ENCODE data around the gene SOS2.
"Not testable (repeated sequence)": the region's sequence is repeated elsewhere in the genome, so short reads cannot be mapped to it uniquely, and the experiment has no call there.

The SOS2 gene

DNA sequence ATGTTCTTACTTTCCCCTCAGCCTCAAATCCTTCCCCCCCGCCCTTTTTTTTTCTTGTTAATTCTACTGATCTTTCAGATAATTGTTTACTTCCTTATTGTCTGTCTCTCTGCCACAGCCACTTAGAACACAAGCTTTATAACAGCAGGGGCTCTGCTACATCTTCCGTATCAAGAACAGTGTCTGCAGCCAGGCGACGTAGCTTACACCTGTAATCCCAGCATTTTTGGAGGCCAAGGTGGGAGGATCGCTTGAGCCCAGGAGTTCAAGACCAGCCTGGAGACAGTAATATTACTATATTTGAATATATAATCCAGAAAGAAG lies 5.4 kb downstream of the SOS2 start:
- no peak for DNase-seq (ENCODE audit: low spot score)

DNA sequence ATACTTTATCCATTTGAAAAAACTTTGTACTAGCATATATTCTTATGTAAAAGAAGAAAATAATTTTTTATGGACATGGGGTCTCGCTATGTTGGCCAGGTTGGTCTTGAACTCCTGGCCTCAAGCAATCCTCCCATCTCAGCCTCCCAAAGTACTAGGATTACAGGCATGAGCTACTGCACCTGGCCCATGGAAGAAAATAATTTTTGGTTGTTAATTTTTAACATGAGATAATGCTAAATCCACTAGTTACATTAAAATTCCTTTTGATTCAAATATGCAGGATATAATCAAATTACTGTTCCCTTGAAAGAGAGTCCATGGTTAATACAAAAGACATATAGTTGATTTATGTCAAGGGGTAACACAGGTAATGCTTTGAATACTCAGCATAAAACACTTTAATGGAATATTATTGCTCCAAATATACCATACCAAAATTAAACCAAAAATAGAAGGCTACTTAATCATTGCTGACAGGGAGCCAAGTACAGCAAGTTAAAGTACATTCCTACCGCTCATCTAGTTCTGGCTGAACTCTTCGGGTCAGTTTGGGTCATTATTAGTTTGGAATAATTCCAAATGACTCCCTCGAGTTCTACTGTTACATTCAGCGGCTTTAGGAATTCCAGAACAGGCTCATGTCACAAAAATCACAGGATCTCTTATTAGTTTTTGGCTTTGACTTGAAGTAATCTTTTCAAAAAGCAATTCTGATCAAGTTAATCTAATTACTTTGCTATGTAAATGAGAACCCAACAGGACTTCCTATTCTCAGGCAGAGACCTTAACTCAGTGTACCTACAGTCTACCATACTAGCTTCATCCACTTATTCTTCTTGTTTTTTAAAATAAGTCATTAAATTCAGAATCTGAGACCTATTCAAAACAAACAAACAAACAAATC lies 6.1 kb downstream of the SOS2 start:
- no peak for DNase-seq (ENCODE audit: low spot score)

DNA sequence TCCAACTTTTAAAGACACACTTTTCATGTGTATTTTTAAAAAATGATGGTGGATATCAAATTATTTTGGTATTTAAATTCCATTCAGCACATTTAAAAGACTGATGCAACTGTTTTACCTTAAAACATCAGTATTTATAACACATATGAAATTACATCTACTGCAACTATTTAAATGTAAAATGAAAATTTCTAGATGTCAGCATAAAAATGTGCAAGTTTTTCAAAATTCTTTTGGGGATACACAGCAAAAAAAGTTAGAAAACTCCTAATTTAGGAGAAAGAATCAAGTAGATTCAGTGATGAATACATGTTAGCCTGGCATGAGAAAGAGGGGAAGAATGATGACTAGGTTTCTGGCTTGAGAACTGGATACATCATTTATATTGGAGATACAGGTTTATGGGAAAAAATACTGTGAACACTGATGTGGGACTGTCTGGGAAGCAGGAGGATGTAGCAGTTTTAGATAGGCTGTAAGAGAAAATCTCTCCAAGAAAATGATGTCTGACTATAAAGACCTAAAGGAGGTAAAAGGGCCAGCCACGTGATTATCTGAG lies 9.2 kb downstream of the SOS2 start:
- no peak for DNase-seq (ENCODE audit: low spot score)

- DNase-seq (ENCODE audit: low spot score): no peak
Measured at GRCh38 chr14:50218501-50218900, 12.9 kb downstream of the SOS2 start.

DNA sequence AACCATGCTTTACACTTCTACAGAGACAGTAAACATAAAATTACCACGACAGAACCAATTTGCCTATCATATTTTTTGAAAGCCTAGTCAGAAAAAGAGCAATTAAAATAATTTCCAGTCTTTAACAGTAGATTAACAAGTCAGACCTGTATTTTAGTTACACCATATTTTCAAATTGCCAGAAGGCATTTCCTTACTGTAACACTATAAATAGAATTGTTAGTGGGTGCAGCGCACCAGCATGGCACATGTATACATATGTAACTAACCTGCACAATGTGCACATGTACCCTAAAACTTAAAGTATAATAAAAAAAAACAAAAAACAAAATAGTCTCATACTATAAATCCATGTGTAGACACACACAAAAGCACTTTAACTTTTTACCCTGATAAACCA lies 16.0 kb downstream of the SOS2 start:
- no peak for DNase-seq (ENCODE audit: low spot score)

DNA sequence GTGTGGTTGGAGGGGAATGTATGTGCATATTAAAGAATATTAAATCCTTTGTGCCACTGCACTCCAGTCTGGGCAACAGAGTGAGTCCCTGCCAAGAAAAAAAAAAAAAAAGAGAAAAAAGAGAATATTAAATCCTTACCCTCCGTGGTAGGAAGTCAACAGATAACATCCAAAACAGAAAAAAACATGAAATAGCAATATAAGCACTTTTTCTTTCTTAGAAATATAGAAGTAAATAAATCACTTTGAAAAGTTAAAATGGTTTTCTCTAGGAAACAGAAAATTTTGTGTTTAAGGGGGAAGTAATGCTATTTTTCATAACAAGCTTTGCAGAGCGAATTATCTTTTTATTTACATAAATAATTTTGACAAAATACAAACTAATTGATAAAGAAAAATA lies 17.6 kb downstream of the SOS2 start:
- DNase-seq (ENCODE audit: low spot score): no peak

DNA sequence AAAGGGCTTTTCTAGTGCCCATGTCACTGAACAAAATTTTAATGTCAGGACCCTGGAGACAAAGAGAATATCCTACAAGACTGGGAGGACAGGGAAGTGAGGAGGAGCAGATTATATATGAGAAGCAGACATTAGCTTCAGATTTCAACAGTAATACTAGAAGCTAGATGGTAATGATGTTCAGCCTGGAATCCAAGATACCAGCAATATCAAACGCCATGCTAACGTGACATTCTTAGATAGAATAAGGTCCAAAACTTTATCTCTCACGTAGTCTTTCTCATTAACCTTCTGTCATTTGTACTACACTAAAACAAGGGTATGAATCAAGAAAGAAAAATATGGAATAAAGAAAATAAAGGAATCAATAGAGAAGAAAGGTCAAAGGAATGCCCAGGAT lies 18.7 kb downstream of the SOS2 start:
- no peak for DNase-seq (ENCODE audit: low spot score)

GRCh38 chr14:50210074-50210473 lies 21.3 kb downstream of the SOS2 start:
- DNase-seq (ENCODE audit: low spot score): no peak

DNA sequence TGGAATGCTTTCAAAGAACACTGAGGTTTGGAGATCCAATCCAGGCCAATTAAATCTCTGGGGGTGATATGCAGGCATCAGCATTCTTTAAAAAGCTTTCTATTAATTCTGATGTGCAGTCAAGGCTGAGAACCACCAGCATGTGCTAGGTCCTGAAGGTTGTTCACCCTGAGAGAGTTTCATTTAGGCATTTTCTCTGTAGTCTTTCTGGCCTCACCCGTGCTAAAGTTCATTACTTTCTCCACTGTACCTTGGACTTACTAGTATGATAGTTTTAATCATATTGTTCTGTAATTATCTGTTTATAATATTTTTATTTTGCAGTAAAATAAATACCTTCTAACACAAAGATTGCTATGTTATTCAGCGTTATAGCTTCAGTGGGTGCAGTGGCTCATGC lies 32.9 kb downstream of the SOS2 start:
- DNase-seq (ENCODE audit: low spot score): no peak

GRCh38 chr14:50191499-50191898 lies 39.9 kb downstream of the SOS2 start:
- DNase-seq (ENCODE audit: low spot score): no peak

- no peak for DNase-seq (ENCODE audit: low spot score)
Measured at GRCh38 chr14:50186107-50186506, 45.3 kb downstream of the SOS2 start.

- DNase-seq (ENCODE audit: low spot score): no peak
Measured at GRCh38 chr14:50173891-50174290, 57.5 kb downstream of the SOS2 start.

- DNase-seq (ENCODE audit: low spot score): no peak
Measured at GRCh38 chr14:50171895-50172294, 59.5 kb downstream of the SOS2 start.

- not testable (repeated sequence) for DNase-seq (ENCODE audit: low spot score)
Measured at GRCh38 chr14:50167381-50167780, 64.0 kb downstream of the SOS2 start.

DNA sequence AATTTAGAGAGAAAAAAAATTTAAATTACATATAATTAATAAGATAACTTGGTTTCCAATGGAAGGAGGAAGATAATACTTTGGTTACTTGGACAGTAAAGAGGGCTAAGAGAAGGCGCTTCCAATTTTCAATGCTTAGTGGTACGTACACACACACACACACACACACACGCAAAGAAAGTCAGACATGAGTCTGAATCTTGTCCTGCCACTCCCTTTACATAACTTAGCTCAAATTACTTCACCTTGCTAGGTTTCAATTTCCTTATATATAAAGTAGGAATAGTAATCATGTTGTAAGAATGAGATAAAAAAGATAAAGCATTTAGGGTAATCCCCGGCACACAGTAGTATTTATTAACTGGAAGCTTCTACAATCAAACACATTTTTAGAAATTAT lies 75.3 kb downstream of the SOS2 start:
- no peak for DNase-seq (ENCODE audit: low spot score)

GRCh38 chr14:50148799-50149198 lies 82.6 kb downstream of the SOS2 start:
- DNase-seq (ENCODE audit: low spot score): no peak

- peak; percentile 25 for DNase-seq (ENCODE audit: low spot score)
Measured at GRCh38 chr14:50139192-50139591, 92.2 kb downstream of the SOS2 start.

GRCh38 chr14:50127802-50128201 lies 103.6 kb downstream of the SOS2 start:
- DNase-seq (ENCODE audit: low spot score): no peak

- no peak for DNase-seq (ENCODE audit: low spot score)
Measured at GRCh38 chr14:50123062-50123461, 108.3 kb downstream of the SOS2 start.

DNA sequence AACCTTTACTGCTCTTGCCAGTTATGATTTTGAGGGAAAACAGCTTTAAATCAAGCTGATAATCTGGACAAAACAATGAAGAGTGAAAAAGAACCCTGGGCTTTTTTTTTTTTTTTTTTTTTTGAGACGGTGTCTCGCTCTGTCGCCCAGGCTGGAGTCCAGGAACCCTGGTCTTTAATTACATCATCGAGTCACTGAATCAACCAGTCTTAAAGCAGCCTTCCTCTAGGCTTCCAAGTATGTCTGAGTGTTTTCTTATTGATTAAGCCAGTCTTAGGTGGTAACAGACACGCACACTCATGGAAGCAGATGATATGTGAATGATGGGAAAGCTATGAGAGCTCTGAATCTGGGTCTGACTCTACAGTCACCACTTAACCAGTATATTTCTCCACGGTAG lies 109.1 kb downstream of the SOS2 start:
- DNase-seq (ENCODE audit: low spot score): no peak

- DNase-seq (ENCODE audit: low spot score): no peak
Measured at GRCh38 chr14:50121486-50121885, 109.9 kb downstream of the SOS2 start.

DNA sequence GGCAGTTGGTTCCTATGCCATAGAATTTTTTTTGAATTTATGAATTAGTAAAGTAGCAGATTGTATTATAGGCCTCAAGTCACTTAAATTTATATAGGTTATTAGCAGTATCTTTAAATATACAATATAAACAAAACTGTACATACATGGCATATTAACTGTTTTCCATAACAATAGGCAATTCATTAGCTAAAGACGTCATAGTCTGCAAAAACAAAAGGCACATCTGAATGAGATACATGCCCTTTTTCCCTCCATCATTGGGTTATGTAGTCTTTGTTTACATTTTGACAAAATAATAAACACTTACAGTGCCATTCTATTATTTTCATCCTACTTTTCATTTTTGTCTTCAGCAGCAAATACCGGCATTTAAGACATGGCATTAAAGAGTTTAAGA lies 113.9 kb downstream of the SOS2 start:
- DNase-seq (ENCODE audit: low spot score): no peak

- DNase-seq (ENCODE audit: low spot score): no peak
Measured at GRCh38 chr14:50116966-50117365, 114.4 kb downstream of the SOS2 start.

Measured in iPS-NIHi11 (cell line).